Mesothelial cell of epicardium (in vitro differentiated cells): ENCODE data around the gene FAM229B. TPM values are rescaled to one million over a fixed set of nuclear protein-coding genes. Genes with fewer than 3 reads are reported as not detected.

ENCODE experiments used
- DNase-seq, 2 experiments: peaks; one replicate each; pipeline ENCODE4 v3.0.0; 2021; ENCODE audit warnings: low spot score in 2 of 2; ENCODE audit not compliant: unreplicated experiment in 2 of 2
- H3K27ac Mint-ChIP-seq: 2 replicates; pipeline ENCODE4 v1.8.0; 2021; ENCODE audit warnings: mixed read lengths
- H3K27me3 Mint-ChIP-seq: 2 replicates; pipeline ENCODE4 v1.8.0; 2021; ENCODE audit warnings: low read depth, mixed read lengths
- H3K36me3 Mint-ChIP-seq: 2 replicates; pipeline ENCODE4 v1.8.0; 2021; ENCODE audit warnings: mixed read lengths
- H3K4me1 Mint-ChIP-seq: 2 replicates; pipeline ENCODE4 v1.8.0; 2021; ENCODE audit warnings: mixed read lengths
- H3K4me3 Mint-ChIP-seq: 2 replicates; pipeline ENCODE4 v1.8.0; 2021; ENCODE audit warnings: mild to moderate bottlenecking, moderate library complexity, mixed read lengths
- H3K9me3 Mint-ChIP-seq: 2 replicates; pipeline ENCODE4 v1.8.0; 2021; ENCODE audit warnings: mixed read lengths
- CTCF ChIP-seq: fragments of 200-600 bp; sonication (generic); IDR thresholded peaks from one replicate; pipeline ENCODE4 v1.5.0; 2021; ENCODE audit warnings: antibody characterized with exemption; ENCODE audit not compliant: unreplicated experiment
- total RNA-seq: library from RNA; stranded (reverse); gene quantifications from 3 replicates; pipeline ENCODE4 v1.2.1, GENCODE V29; 2021

FAM229B gene
- total RNA-seq, 1 donor from 2014 or later = 23.6 TPM

DNA sequence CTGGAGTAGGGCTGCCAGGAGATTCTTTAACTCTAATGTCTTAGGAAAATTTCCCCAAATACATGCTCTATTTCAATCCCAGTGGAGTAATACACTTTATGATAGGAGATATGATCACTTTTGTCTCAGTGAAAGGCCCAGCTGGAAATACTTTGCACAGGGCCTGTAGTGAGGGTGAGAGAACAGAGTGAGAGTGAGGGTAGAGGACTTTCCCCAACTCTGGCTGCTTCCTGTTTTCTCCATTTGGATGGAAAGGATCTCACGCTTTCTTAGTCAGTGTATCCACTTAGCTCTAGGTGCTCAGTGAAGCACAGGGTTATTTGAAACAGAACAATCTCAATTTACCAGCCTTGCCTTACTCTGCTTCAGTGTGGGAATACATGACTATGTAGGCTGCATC lies 36.6 kb downstream of the FAM229B start:
- Mint-ChIP-seq H3K4me3 (no peak overlapping the region), H3K4me1 (no peaks in the 10 kb centered on the region), H3K36me3 (peaks cover 16% of the 10 kb centered on the region), H3K9me3 (no peaks in the 10 kb centered on the region), H3K27ac (no peak overlapping the region), H3K27me3 (no peaks in the 10 kb centered on the region)
- DNase-seq = no peak
- no peak for TF ChIP-seq CTCF

DNA sequence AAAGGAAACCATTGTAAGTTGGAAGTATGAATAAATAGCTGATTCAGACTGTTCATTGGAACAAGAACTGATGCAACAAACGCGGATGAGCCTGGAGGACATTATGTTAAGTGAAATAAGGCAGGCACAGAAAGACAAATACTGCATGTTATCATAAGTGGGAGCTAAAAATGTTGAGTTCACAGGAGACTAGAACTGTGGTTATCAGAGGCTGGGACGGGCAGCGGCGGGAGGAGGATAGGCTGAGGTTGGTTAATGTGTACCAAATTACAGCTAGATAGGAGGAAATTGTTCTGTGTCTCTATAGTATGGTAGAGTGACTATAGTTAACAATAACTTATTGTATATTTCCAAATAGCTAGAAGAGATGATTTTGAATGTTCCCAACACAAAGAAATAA lies 40.8 kb downstream of the FAM229B start:
- Mint-ChIP-seq H3K36me3 (peaks cover 10% of the 10 kb centered on the region), H3K9me3 (no peaks in the 10 kb centered on the region), H3K27ac (no peak overlapping the region), H3K27me3 (no peaks in the 10 kb centered on the region), H3K4me3 (no peak overlapping the region), H3K4me1 (no peaks in the 10 kb centered on the region)
- TF ChIP-seq CTCF = no peak
- no peak for DNase-seq

- H3K36me3 Mint-ChIP-seq = peaks cover 10% of the 10 kb centered on the region
- no peak overlapping the region for H3K27ac Mint-ChIP-seq
- no peaks in the 10 kb centered on the region for H3K9me3 Mint-ChIP-seq
- TF ChIP-seq CTCF = no peak
- no peaks in the 10 kb centered on the region for H3K27me3 Mint-ChIP-seq
- H3K4me1 Mint-ChIP-seq = no peaks in the 10 kb centered on the region
- H3K4me3 Mint-ChIP-seq = no peak overlapping the region
- no peak for DNase-seq
Observed at GRCh38 chr6:112130878-112131277, 43.5 kb downstream of the FAM229B start.

- TF ChIP-seq CTCF = no peak
- Mint-ChIP-seq H3K4me3 (no peak overlapping the region), H3K4me1 (no peaks in the 10 kb centered on the region), H3K9me3 (no peaks in the 10 kb centered on the region), H3K36me3 (peaks cover 15% of the 10 kb centered on the region), H3K27ac (no peak overlapping the region), H3K27me3 (no peaks in the 10 kb centered on the region)
- no peak for DNase-seq
Observed at GRCh38 chr6:112139052-112139451, 51.7 kb downstream of the FAM229B start.

DNA sequence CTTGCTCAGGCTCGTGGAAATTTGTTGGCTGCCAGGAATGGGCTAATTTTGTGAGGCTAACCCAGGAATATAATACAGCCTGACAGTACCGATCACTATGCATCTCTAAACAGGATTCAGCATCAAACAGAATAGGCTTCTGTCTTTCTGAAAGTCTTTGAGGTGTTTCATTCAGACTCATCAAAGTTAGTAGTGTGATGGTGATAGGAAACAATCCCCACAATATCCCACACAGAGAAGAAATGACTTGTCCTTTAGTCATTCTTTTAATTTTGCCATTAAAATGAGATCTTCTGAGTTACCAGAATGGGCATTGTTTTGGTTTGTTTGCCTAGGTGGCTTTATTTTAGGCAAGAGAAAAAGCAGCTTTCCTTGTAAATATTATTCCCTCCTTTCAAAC lies 54.3 kb downstream of the FAM229B start:
- H3K27ac Mint-ChIP-seq = no peak overlapping the region

More for the DNA sequence above, 54.3 kb downstream of the FAM229B start:
- DNase-seq = no peak
- no peak for TF ChIP-seq CTCF
- H3K4me3 Mint-ChIP-seq = no peak overlapping the region
- H3K4me1 Mint-ChIP-seq = no peaks in the 10 kb centered on the region
- H3K9me3 Mint-ChIP-seq = no peaks in the 10 kb centered on the region
- peaks cover 13% of the 10 kb centered on the region for H3K36me3 Mint-ChIP-seq
- H3K27me3 Mint-ChIP-seq = no peaks in the 10 kb centered on the region
